Measurements from ENCODE around the gene UST.
"Not testable (repeated sequence)": the region's sequence is repeated elsewhere in the genome, so short reads cannot be mapped to it uniquely, and the experiment has no call there.

UST gene

GRCh38 chr6:148846778-148847761 is 100.2 kb downstream of the UST start:
- no peak for DNase-seq

- no peak for DNase-seq
These were observed 102.1 kb downstream of the UST start for GRCh38 chr6:148848915-148849314.

GRCh38 chr6:148849449-148849848 is 102.6 kb downstream of the UST start:
- DNase-seq: not testable (repeated sequence)

- no peak for DNase-seq
These were observed 104.1 kb downstream of the UST start for GRCh38 chr6:148850964-148851363.

GRCh38 chr6:148851683-148852556 is 105.1 kb downstream of the UST start:
- DNase-seq: no peak

GRCh38 chr6:148852688-148853087 is 105.9 kb downstream of the UST start:
- no peak for DNase-seq

- not testable (repeated sequence) for DNase-seq
These were observed 106.3 kb downstream of the UST start for GRCh38 chr6:148853113-148853512.

GRCh38 chr6:148854096-148854495 is 107.3 kb downstream of the UST start:
- peak; percentile 82 for DNase-seq

GRCh38 chr6:148854992-148855391 is 108.2 kb downstream of the UST start:
- DNase-seq: no peak

- no peak for DNase-seq
These were observed 108.9 kb downstream of the UST start for GRCh38 chr6:148855744-148856143.

GRCh38 chr6:148857798-148858390 is 111.1 kb downstream of the UST start:
- DNase-seq: no peak

GRCh38 chr6:148864132-148864531 is 117.3 kb downstream of the UST start:
- DNase-seq: not testable (repeated sequence)

GRCh38 chr6:148864941-148865340 is 118.1 kb downstream of the UST start:
- DNase-seq: no peak

GRCh38 chr6:148866657-148867268 is 119.9 kb downstream of the UST start:
- peak; percentile 75 for DNase-seq

GRCh38 chr6:148867862-148868261 is 121.0 kb downstream of the UST start:
- DNase-seq: no peak

GRCh38 chr6:148868314-148868713 is 121.5 kb downstream of the UST start:
- no peak for DNase-seq

GRCh38 chr6:148868901-148869300 is 122.1 kb downstream of the UST start:
- no peak for DNase-seq

GRCh38 chr6:148869585-148869984 is 122.8 kb downstream of the UST start:
- DNase-seq: peak; percentile 87

- no peak for DNase-seq
These were observed 126.3 kb downstream of the UST start for GRCh38 chr6:148873154-148873553.

- no peak for DNase-seq
These were observed 127.0 kb downstream of the UST start for GRCh38 chr6:148873868-148874267.

- no peak for DNase-seq
These were observed 128.0 kb downstream of the UST start for GRCh38 chr6:148874698-148875293.

GRCh38 chr6:148878683-148879082 is 131.9 kb downstream of the UST start:
- peak; percentile 71 for DNase-seq

Data from MV-4-11 (cell line).